Small intestine (tissue), 7 donors: Measurements from ENCODE around the gene ZNF454. TPM values are rescaled to one million over a fixed set of nuclear protein-coding genes. Genes with fewer than 3 reads are reported as not detected.

Experiments
- DNase-seq, 2 donors: peaks; one replicate each; pipeline versions ENCODE4 v3.0.0 to v3.0.0-alpha.2; 2013
- FAIRE-seq: peaks from 2 replicates; lab custom pipeline; 2012; peaks lifted over from hg19 to GRCh38; lab: Jason Lieb, UNC
- H3K27ac ChIP-seq, 3 donors: one replicate each; pipeline ENCODE4 v1.5.1; 2013; ENCODE audit warnings: low read length in 2 of 3, mild to moderate bottlenecking in 2 of 3, control low read depth in 1 of 3, inconsistent platforms in 1 of 3, low read depth in 1 of 3, moderate library complexity in 1 of 3
- H3K27me3 ChIP-seq, 3 donors: one replicate each; pipeline ENCODE4 v1.6.1; 2013; ENCODE audit warnings: low read length in 3 of 3, inconsistent platforms in 1 of 3; ENCODE audit not compliant: control insufficient read depth in 3 of 3, insufficient read depth in 3 of 3
- H3K36me3 ChIP-seq, 3 donors: one replicate each; pipeline ENCODE4 v1.6.1; 2013; ENCODE audit warnings: low read length in 3 of 3, inconsistent platforms in 1 of 3, low read depth in 1 of 3, mild to moderate bottlenecking in 1 of 3, moderate library complexity in 1 of 3; ENCODE audit not compliant: control insufficient read depth in 3 of 3, insufficient read depth in 2 of 3
- H3K4me1 ChIP-seq, 3 donors: one replicate each; pipeline ENCODE4 v1.6.1; 2013; ENCODE audit warnings: low read length in 2 of 3, inconsistent platforms in 1 of 3, low read depth in 1 of 3, mild to moderate bottlenecking in 1 of 3, moderate library complexity in 1 of 3; ENCODE audit not compliant: control insufficient read depth in 3 of 3, insufficient read depth in 2 of 3
- H3K4me3 ChIP-seq, 3 donors: one replicate each; pipeline ENCODE4 v1.5.1; 2013; ENCODE audit warnings: low read length in 3 of 3, control low read depth in 1 of 3, inconsistent platforms in 1 of 3, low read depth in 1 of 3, mild to moderate bottlenecking in 1 of 3, moderate library complexity in 1 of 3
- H3K9me3 ChIP-seq, 2 donors: one replicate each; pipeline ENCODE4 v1.6.1; 2013; ENCODE audit warnings: low read depth in 1 of 2, low read length in 1 of 2; ENCODE audit not compliant: control insufficient read depth in 2 of 2, insufficient read depth in 1 of 2
- WGBS, 3 donors: extraction: QIAGEN DNeasy Blood & Tissue Kit; methylation state at CpG; one replicate each; pipeline ENCODE4 v1.1.7; 2013; 5-methylcytosine and 5-hydroxymethylcytosine counted together
- polyA plus RNA-seq, 4 donors: library from polyadenylated mRNA; stranded (reverse) in 3 of 4; unstranded in 1 of 4; fragments of 200-250 nt in 3 of 4; fragments of 120-200 nt in 1 of 4; gene quantifications; one replicate each; pipeline versions ENCODE4 v1.2.1 to v1.2.3, GENCODE V29; 2013
- donor health status: healthy with polysubstance abuse.
- donor health status: control.
- donor health status: control.
- donor health status: Bipolar disorder and iron deficiency.
- donor health status: healthy.

Gene ZNF454
- polyA plus RNA-seq, 4 donors = 0.54 to 3.1 (median 0.97) TPM; not detected in 1

- no peaks in the 10 kb centered on the region for H3K4me1 ChIP-seq
- peaks cover 4 to 70% of the 10 kb centered on the region in 2 donors for H3K9me3 ChIP-seq
- DNase-seq = no peak
- H3K36me3 ChIP-seq = peaks cover 0 to 5% (median 2%) of the 10 kb centered on the region in 3 donors
- H3K27me3 ChIP-seq = peaks cover 0 to 2% (median 0%) of the 10 kb centered on the region in 3 donors
- no peak overlapping the region for H3K4me3 ChIP-seq
- WGBS, 3 donors = 94 to 97% (median 97%) methylated on average over 5 of the region's 5 CpGs
- no peak for FAIRE-seq
- no peak overlapping the region for H3K27ac ChIP-seq
Measured at GRCh38 chr5:178965465-178966055, 24.6 kb downstream of the ZNF454 start.

GRCh38 chr5:178981381-178981780 is 40.4 kb downstream of the ZNF454 start:
- Histone ChIP-seq H3K27ac (no peak overlapping the region), H3K4me3 (no peak overlapping the region), H3K9me3 (peaks cover 4 to 91% of the 10 kb centered on the region in 2 donors), H3K27me3 (no peaks in the 10 kb centered on the region), H3K4me1 (no peaks in the 10 kb centered on the region), H3K36me3 (no peaks in the 10 kb centered on the region)
- FAIRE-seq (no peak), DNase-seq (no peak)
- WGBS, 3 donors = 91 to 95% (median 94%) methylated on average over 15 of the region's 15 CpGs

GRCh38 chr5:178982941-178983340 is 41.9 kb downstream of the ZNF454 start:
- no peak for DNase-seq
- Histone ChIP-seq H3K27me3 (no peaks in the 10 kb centered on the region), H3K4me3 (no peak overlapping the region), H3K36me3 (no peaks in the 10 kb centered on the region), H3K27ac (no peak overlapping the region), H3K4me1 (no peaks in the 10 kb centered on the region), H3K9me3 (peaks cover 6 to 88% of the 10 kb centered on the region in 2 donors)
- FAIRE-seq = no peak
- 94 to 96% (median 95%) methylated on average over 17 of the region's 17 CpGs for WGBS, 3 donors

DNA sequence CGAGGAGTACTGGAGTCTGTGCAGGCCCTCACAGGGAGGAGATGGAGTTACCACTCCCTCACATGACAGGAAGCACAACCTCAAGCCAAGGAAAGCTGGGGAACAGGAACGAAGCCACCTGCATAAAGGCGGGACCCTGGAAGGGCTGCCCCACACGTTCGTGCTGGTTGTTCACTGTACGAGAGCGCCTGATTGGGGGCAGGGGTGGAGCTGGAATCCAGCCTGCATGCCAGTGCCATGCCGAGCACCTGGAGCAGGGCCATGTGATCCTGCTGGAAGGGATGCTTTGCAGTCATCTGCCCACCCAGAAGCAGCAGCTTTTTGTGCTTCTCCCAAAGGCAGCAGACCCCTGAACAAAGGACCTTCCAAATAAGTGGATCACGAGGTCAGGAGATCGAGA is 42.7 kb downstream of the ZNF454 start:
- no peak overlapping the region for H3K27ac ChIP-seq
- DNase-seq (no peak), FAIRE-seq (no peak)
- no peaks in the 10 kb centered on the region for H3K4me1 ChIP-seq
- 87 to 91% (median 89%) methylated on average over 7 to 10 of the region's 10 CpGs for WGBS, 3 donors
- H3K27me3 ChIP-seq = no peaks in the 10 kb centered on the region
- no peak overlapping the region for H3K4me3 ChIP-seq
- peaks cover 6 to 91% of the 10 kb centered on the region in 2 donors for H3K9me3 ChIP-seq
- no peaks in the 10 kb centered on the region for H3K36me3 ChIP-seq

GRCh38 chr5:178984145-178985072 is 43.4 kb downstream of the ZNF454 start:
- Histone ChIP-seq H3K36me3 (no peaks in the 10 kb centered on the region), H3K4me1 (no peaks in the 10 kb centered on the region), H3K4me3 (no peak overlapping the region), H3K27ac (no peak overlapping the region), H3K27me3 (no peaks in the 10 kb centered on the region), H3K9me3 (peaks cover 6 to 89% of the 10 kb centered on the region in 2 donors)
- no peak for FAIRE-seq
- no peak for DNase-seq
- 93 to 96% (median 94%) methylated on average over 37 of the region's 37 CpGs for WGBS, 3 donors

GRCh38 chr5:178986326-178986960 is 45.4 kb downstream of the ZNF454 start:
- no peaks in the 10 kb centered on the region for H3K4me1 ChIP-seq
- 97% methylated on average over 41 to 43 of the region's 43 CpGs for WGBS, 3 donors
- no peak overlapping the region for H3K27ac ChIP-seq
- H3K36me3 ChIP-seq = no peaks in the 10 kb centered on the region
- DNase-seq (no peak), FAIRE-seq (no peak)
- H3K27me3 ChIP-seq = no peaks in the 10 kb centered on the region
- H3K4me3 ChIP-seq = no peak overlapping the region
- H3K9me3 ChIP-seq = peaks cover 4 to 88% of the 10 kb centered on the region in 2 donors

GRCh38 chr5:178988436-178989220 is 47.6 kb downstream of the ZNF454 start:
- WGBS, 3 donors = 87 to 93% (median 87%) methylated on average over 27 of the region's 27 CpGs
- Histone ChIP-seq H3K27me3 (peaks cover 0 to 9% (median 8%) of the 10 kb centered on the region in 3 donors), H3K4me3 (no peak overlapping the region), H3K36me3 (no peaks in the 10 kb centered on the region), H3K27ac (no peak overlapping the region), H3K4me1 (no peaks in the 10 kb centered on the region), H3K9me3 (peaks cover 4 to 74% of the 10 kb centered on the region in 2 donors)
- no peak for FAIRE-seq
- DNase-seq = no peak

DNA sequence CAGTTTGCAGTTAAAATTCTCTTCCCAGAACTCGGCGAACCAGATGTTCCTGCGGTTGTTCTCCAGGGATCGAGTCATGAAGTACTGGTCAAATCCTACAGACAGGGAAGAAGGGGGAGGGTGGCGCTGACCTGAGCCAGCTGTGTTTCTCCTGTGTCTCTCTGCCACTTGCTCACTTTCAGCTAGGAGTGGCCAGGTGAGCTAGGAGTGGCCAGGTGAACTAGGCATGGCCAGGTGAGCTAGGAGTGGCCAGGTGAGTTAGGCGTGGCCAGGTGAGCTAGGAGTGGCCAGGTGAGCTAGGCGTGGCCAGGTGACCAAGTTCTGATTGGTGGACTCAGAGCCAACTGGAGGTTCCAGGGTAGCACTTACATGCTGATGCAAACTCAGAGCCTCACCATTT is 48.3 kb downstream of the ZNF454 start:
- Histone ChIP-seq H3K27ac (no peak overlapping the region), H3K36me3 (no peaks in the 10 kb centered on the region), H3K27me3 (peaks cover 0 to 14% (median 14%) of the 10 kb centered on the region in 3 donors), H3K4me3 (no peak overlapping the region), H3K4me1 (no peaks in the 10 kb centered on the region), H3K9me3 (peaks cover 4 to 67% of the 10 kb centered on the region in 2 donors)
- DNase-seq = no peak
- WGBS, 3 donors = 88 to 92% (median 88%) methylated on average over 7 of the region's 7 CpGs
- FAIRE-seq = no peak
